Osteoblast (primary cell): ENCODE data around the gene ADCY3. TPM values are rescaled to one million over a fixed set of nuclear protein-coding genes. Genes with fewer than 3 reads are reported as not detected.

Experiments used
- DNase-seq: peaks from one replicate; pipeline ENCODE4 v3.0.0; 2011; ENCODE audit warnings: low spot score, mixed read lengths; ENCODE audit not compliant: insufficient read length; ENCODE audit errors: missing footprints
- H2AFZ ChIP-seq: 2 replicates; pipeline ENCODE4 v1.6.0; 2011; ENCODE audit warnings: mild to moderate bottlenecking, low read length
- H3K27ac ChIP-seq: 2 replicates; pipeline ENCODE4 v1.5.1; 2011; ENCODE audit warnings: mild to moderate bottlenecking, low read depth, low read length, moderate library complexity
- H3K27me3 ChIP-seq: 2 replicates; pipeline ENCODE4 v1.6.0; 2012; ENCODE audit warnings: mild to moderate bottlenecking, control low read depth, inconsistent platforms, low read length, moderate library complexity; ENCODE audit not compliant: insufficient read depth
- H3K36me3 ChIP-seq: 2 replicates; pipeline ENCODE4 v1.5.1; 2011; ENCODE audit warnings: mild to moderate bottlenecking, low read length, control low read depth, moderate library complexity; ENCODE audit not compliant: insufficient read depth
- H3K4me1 ChIP-seq: 2 replicates; pipeline ENCODE4 v1.5.1; 2011; ENCODE audit warnings: mild to moderate bottlenecking, low read length, control low read depth, moderate library complexity; ENCODE audit not compliant: insufficient read depth
- H3K4me2 ChIP-seq: 2 replicates; pipeline ENCODE4 v1.6.0; 2011; ENCODE audit warnings: mild to moderate bottlenecking, low read length; ENCODE audit not compliant: insufficient read depth
- H3K4me3 ChIP-seq: fragments of 200-600 bp; sonication (generic); 3 replicates; pipeline ENCODE4 v1.5.1; 2012; ENCODE audit warnings: mild to moderate bottlenecking, low read length, inconsistent platforms; ENCODE audit not compliant: insufficient read depth
- H3K79me2 ChIP-seq: 2 replicates; pipeline ENCODE4 v1.6.0; 2012; ENCODE audit warnings: mild to moderate bottlenecking, low read length, control low read depth, inconsistent platforms; ENCODE audit not compliant: insufficient read depth
- H3K9me3 ChIP-seq: 2 replicates; pipeline ENCODE4 v1.5.1; 2011; ENCODE audit warnings: low read depth, low read length, control low read depth
- H4K20me1 ChIP-seq: 2 replicates; pipeline ENCODE4 v1.6.0; 2012; ENCODE audit warnings: mild to moderate bottlenecking, low read length, control low read depth; ENCODE audit not compliant: insufficient read depth
- total RNA-seq: library from RNA; depleted of rRNA; stranded (reverse); fragments of >200 nt; gene quantifications from 2 replicates; pipeline ENCODE4 v1.2.3, GENCODE V29; 2012
- TF ChIP-seq, protein P1 (sequence below): IDR thresholded peaks from 2 replicates; pipeline ENCODE4 v1.5.1; 2011; ENCODE audit warnings: mild to moderate bottlenecking, low read depth, low read length, moderate library complexity; ENCODE audit errors: extremely low read depth

The ADCY3 gene
- total RNA-seq, 1 donor: 47.4 TPM

GRCh38 chr2:24826773-24827145 is 93.3 kb downstream of the ADCY3 start:
- Histone ChIP-seq H4K20me1 (no peaks in the 10 kb centered on the region), H2AFZ (no peak overlapping the region), H3K79me2 (no peaks in the 10 kb centered on the region), H3K4me2 (no peak overlapping the region), H3K4me3 (no peak overlapping the region), H3K27ac (no peak overlapping the region), H3K9me3 (no peaks in the 10 kb centered on the region), H3K27me3 (no peaks in the 10 kb centered on the region), H3K4me1 (no peaks in the 10 kb centered on the region), H3K36me3 (peaks cover 9% of the 10 kb centered on the region)
- TF ChIP-seq, protein P1, sequence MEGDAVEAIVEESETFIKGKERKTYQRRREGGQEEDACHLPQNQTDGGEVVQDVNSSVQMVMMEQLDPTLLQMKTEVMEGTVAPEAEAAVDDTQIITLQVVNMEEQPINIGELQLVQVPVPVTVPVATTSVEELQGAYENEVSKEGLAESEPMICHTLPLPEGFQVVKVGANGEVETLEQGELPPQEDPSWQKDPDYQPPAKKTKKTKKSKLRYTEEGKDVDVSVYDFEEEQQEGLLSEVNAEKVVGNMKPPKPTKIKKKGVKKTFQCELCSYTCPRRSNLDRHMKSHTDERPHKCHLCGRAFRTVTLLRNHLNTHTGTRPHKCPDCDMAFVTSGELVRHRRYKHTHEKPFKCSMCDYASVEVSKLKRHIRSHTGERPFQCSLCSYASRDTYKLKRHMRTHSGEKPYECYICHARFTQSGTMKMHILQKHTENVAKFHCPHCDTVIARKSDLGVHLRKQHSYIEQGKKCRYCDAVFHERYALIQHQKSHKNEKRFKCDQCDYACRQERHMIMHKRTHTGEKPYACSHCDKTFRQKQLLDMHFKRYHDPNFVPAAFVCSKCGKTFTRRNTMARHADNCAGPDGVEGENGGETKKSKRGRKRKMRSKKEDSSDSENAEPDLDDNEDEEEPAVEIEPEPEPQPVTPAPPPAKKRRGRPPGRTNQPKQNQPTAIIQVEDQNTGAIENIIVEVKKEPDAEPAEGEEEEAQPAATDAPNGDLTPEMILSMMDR: no peak
- DNase-seq: no peak

DNA sequence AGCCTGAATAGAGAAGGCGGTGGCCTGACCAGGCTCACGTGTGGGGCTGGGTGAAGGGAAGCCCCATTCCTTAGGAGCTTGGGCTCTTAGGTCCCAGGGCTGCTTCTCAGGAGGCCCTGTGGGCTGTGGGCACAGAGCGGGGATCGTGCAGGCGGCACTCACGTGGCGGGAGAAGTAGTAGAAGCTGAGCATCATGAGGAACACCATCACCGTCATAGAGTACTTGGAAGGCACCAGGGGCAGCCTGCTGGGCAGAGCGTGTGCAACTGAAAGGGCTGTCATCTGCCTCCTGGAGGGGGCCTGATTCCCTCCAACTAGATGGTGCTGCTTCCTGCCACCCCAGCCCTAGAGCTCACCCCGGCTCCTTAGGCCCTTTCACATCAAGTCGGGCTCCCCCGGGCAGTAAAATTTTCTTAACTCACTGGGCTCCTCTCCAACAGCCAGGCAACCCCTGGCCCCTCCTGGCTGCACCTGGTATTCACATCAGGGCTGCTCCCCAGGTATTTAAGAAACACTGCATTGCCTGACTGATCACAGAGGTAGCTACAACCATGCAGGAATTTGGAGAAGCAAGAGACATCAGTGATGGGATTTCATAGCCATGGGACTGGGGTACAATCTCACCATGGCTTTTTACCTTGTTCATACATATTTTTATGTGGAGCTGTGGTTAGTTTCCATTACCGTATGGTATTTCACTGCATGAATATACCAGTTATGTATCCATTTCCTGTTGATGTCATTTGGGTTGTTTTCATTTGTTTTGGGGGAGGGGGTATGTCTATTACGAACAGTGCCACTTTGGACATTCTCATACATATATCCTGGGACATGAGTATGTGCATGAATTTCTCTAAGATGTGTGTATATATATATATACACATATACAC is 93.9 kb downstream of the ADCY3 start:
- TF ChIP-seq, protein P1: no peak
- no peak overlapping the region for H3K27ac ChIP-seq
- H3K4me2 ChIP-seq: no peak overlapping the region

DNA sequence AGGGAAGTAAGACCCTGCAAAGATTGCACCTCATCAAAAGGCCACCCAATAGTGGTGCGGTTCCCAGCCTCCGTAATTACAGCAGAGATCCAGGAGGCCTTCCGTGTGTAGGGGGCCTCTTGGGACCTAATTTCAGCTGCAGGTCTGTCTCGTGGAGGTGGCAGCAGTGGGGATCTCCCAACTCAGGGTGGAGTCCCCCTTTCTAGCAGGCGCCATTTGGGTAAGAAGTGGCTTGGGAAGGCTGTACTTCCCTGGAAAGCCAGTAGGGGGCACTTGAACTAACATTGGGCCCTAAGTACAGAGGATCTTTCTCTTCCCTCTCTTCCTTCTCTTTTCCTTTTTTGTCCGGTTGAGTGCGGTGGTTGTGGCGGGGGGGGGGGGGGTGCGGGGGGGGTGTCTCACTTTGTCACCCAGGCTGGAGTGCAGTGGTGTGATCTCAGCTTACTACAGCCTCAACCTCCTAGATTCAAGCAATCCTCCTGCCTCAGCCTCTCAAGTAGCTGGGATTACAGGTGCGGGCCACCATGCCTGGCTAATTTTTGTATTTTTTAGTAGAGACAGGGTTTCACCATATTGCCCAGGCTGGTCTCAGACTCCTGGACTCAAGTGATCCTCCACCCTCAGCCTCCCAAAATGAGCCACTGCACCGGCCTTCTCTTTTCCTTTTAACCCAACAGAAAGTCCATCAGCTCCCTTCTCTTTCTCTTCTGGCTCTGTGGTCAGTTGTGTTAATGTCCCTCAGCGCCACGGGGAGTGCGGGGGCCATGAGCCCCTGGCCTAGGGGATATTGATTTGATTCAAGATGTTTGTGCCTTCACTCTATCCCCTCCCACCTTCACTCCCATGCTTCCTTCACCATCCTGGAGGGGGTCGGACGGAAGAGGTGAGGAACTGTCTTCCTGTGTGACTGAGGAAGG is 94.8 kb downstream of the ADCY3 start:
- Histone ChIP-seq H4K20me1 (no peaks in the 10 kb centered on the region), H2AFZ (no peak overlapping the region), H3K9me3 (no peaks in the 10 kb centered on the region), H3K4me2 (no peak overlapping the region), H3K4me3 (no peak overlapping the region), H3K27me3 (no peaks in the 10 kb centered on the region), H3K27ac (no peak overlapping the region), H3K36me3 (peaks cover 22% of the 10 kb centered on the region), H3K79me2 (no peaks in the 10 kb centered on the region), H3K4me1 (no peaks in the 10 kb centered on the region)
- peak; percentile 79 for DNase-seq
- TF ChIP-seq, protein P1: peak; percentile 46

More for the DNA sequence above, 93.9 kb downstream of the ADCY3 start:
- Histone ChIP-seq H3K79me2 (no peaks in the 10 kb centered on the region), H3K27me3 (no peaks in the 10 kb centered on the region), H3K36me3 (peaks cover 13% of the 10 kb centered on the region), H2AFZ (no peak overlapping the region), H4K20me1 (no peaks in the 10 kb centered on the region), H3K9me3 (no peaks in the 10 kb centered on the region), H3K4me1 (no peaks in the 10 kb centered on the region), H3K4me3 (no peak overlapping the region)
- peak; percentile 88 for DNase-seq
